GM19467 (cell line): Measurements from ENCODE around the gene COL25A1.

Source experiments
- ATAC-seq: cut with Tn5 transposase; IDR thresholded peaks from one replicate; pipeline ENCODE4 v1.9.1; 2021; ENCODE audit warnings: mild to moderate bottlenecking, moderate library complexity; ENCODE audit not compliant: unreplicated experiment

The COL25A1 gene

DNA sequence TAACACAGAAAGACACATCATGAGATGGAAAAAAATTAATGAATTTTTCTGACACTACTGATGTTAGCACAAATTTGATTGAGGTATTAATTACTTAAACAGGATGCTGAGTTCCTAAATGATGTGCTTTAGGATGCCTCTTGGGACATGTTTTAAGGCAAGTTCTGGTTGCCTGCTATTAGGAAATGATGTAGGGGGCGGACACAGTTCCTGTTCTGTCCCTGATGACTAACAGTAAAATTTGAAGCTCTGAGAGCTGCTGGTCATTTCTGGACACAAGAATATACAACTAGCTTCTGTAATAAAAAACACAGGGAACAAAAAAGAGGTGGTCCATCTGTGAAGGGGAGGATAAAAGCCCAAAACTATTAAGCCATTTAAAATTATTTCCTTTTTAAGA, 376.4 kb downstream of the COL25A1 start:
- ATAC-seq, result no peak

DNA sequence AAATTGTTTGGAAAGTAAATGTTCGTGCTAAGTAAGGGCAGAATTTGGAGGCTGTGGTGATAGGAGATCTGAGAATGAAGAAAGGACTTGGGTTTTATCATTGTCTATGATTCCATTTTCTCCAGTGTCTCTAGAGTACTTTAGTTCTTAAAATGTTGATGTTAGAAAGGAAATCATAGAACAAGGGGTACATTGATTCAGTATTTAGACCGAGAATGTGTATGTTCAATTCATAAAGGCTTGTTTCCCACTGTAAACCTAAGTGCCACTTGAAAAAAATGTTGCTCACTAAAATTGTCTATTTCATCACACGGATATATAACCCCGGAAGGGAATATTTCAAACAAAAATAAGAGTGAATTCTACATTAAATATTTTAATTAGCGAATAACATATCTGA, 380.3 kb downstream of the COL25A1 start:
- ATAC-seq, result no peak

DNA sequence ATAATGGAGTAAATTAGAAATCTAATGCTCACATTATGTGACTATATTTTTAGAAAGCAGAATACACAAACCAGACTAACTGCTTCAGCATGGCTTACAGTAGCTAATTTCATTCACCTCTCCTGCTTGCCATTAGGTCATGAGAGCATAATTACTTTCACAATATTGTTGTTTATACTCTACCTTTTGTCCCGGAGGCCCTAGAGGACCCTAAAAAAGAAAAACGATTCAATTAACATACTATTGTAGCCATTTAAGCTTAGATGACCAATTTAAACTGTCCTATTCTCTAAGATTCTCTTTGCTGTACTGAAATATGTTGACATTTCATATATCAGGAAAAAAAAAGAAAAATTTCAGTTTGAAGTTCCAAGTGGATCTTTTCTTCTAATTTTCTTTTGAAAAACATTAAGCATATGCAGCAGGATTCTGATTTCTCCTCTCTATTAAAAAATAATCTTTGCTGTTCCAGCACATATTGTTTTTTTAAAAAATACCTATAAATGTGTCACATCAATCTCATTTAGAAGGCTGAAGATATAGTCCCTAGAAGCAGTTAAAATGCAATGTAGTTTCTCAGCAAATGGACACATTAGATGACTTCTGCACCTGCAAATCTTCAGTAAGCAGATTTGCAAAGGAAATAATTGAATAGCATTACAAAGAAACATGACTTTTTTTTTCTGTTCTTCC, 381.9 kb downstream of the COL25A1 start:
- no peak for ATAC-seq

DNA sequence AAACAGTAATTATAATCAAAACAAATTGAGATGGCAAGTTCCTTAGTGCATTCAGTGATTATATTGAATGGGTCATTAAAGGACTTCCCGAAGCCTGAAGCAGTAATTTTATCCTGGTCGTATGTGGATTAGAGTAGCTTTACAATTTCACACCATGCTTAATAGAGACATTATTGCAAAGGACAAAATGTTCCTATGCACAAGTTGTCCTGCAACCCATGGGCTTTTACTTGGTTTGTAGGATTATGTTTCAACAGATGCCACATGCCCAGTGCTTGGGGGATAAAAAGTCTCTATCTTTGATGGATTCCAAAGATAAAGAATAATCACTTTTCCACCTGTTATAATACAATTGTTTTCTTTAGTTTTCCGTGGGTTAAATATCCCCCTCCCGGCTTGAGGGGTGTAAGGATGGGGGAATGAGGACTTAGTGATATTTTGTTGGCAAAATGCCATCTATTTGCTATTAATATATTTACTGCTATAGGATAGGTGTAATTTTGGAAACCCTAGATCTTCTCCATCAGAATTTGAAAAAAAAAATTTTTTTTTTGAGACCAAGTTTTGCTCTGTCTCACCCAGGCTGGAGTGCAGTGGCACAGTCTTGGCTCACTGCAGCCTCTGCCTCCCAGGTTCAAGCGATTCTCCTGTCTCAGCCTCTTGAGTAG, 383.1 kb downstream of the COL25A1 start:
- ATAC-seq, result no peak

- no peak for ATAC-seq
Measured at GRCh38 chr4:108917255-108917654, 385.2 kb downstream of the COL25A1 start.

- no peak for ATAC-seq
Measured at GRCh38 chr4:108916638-108917037, 385.8 kb downstream of the COL25A1 start.

- ATAC-seq, result no peak
Measured at GRCh38 chr4:108906866-108907367, 395.5 kb downstream of the COL25A1 start.

DNA sequence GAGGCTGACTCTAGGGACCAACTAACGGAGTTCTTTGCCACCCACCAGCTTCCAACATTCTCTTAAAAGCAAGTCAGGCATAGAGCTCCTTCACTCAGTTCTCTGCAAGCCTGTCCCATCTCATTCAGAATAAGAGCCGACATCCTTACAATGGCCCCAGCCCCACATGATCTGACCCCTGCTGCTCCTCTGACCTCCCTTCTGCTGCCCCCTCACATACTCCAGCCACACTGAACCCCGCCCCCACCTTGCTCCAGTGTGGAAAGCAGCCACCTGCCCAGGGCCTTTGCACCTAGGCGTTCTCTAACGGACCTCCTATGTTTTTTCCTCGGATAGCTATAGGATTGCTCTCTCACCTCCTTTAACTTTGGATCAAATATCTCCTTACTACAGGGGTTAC, 396.5 kb downstream of the COL25A1 start:
- no peak for ATAC-seq

DNA sequence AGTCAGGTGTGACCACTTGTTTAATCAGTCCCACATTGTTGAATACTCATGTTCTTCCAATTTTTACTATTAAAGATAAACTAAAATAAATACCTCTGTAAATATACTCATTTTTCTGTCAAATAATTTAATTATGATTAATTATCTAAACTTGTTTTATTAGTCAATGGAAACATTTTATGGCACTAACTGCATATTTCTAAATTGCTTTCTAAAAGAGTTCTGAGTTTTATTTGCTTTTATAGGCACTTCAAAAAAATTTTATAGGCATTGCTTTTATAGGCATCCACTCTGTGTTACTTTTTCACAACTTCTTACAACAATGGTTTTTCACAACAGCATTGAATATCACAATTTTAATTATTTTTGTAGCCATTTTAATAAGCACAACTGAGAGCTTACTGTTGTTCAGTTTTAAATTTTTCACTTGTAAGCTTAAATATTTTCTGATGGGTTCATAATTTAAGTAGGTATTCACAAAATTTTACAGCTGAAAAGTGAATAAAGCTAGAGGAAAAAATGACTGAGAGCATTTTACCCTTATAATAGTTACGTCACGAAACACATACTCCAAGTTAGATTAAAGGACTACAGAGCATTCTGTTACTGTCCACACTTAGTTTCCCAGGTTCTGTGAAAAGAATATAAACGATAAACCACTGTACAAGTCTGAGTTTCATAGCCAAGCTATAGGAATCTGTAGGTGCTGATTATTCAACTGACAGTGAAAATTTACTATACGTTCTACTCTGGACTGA, 398.8 kb downstream of the COL25A1 start:
- ATAC-seq, result no peak

DNA sequence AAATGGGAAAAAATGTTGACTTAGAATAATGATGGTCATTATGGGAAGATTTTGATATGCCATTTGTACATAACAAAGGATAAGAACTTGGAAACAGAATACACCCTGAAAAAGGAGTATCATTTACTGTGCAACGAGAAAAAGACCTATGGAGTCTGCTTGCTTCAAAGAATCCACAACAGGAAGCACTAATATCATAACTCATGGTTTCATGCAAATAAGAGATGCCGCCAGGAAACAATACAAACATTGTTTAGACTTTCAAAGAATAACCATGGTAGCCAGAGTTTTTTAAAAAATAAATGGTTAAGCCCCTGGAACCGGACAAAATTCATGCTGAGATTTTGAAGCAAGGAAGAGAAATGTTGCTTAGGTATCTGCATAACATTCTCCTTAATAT, 399.7 kb downstream of the COL25A1 start:
- peak; percentile 65 for ATAC-seq

- ATAC-seq, result no peak
Measured at GRCh38 chr4:108901291-108901690, 401.2 kb downstream of the COL25A1 start.

GRCh38 chr4:108900018-108900580, 402.4 kb downstream of the COL25A1 start:
- no peak for ATAC-seq

DNA sequence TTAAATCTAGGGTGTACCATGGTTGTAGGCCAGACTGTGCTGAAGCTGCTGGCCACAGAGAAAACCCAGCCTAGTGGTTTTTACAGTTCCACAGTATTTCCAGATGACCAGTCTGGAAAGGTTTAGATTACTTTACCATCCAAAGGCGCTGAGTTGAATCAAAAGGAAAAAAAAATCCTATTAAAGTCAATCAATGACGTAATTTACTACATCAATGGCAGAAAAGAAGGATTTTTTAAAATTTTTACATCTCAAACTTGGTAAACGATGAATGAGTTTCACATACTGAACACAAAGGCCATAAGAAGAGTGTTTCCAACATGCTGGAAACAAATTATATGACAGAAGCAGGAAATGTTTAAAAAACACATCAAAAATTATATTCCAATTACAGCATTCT, 409.0 kb downstream of the COL25A1 start:
- ATAC-seq, result no peak

DNA sequence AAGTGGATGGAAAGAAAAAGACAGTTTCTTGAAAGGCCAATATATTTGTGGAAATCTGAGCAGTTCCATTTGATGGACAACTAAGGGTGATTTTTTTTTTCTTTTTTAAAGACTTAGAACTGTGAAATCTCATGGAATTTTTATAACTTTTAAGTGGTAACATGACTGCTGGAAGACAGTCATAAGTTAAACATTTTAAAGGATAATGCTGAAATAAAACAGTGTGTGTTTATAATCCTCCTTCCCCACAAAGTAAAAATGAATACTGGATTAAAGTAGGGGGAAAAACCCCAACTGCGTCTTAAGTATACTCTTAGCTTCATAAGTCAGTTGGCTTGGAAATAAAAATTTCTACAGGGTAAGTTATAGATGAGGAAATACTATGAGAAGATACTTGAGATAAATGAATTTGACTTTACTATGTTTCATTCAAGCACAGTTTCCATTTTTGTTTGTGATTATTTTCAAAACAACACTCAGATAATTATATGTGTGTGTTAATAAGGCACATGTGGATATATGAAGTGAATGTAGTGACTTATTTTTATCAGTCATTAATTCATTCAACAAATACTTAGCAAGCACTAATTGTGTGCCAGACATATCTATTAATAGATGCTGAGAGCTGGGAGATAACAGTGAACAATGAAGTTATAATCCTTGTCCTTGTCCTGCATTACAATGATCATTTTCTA, 410.4 kb downstream of the COL25A1 start:
- no peak for ATAC-seq

DNA sequence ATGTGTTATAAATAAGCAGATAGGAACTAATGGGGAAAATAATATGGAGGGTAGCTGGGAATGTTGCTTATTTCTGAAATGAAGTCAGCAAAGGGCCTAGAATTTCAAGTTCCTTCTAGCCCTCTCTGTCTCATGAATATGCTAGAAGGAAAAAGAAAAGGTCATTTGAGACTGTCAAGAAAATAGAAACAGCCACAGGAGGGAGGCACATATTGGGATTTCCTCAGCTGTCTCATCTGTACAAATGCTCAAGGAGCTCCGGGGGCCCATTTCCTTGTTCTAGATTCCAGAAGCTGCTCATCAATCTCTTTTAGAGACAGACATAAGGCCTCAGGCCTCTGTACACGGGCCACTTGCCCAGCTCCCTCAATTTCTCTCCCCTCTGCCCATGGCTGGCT, 412.0 kb downstream of the COL25A1 start:
- ATAC-seq, result no peak

DNA sequence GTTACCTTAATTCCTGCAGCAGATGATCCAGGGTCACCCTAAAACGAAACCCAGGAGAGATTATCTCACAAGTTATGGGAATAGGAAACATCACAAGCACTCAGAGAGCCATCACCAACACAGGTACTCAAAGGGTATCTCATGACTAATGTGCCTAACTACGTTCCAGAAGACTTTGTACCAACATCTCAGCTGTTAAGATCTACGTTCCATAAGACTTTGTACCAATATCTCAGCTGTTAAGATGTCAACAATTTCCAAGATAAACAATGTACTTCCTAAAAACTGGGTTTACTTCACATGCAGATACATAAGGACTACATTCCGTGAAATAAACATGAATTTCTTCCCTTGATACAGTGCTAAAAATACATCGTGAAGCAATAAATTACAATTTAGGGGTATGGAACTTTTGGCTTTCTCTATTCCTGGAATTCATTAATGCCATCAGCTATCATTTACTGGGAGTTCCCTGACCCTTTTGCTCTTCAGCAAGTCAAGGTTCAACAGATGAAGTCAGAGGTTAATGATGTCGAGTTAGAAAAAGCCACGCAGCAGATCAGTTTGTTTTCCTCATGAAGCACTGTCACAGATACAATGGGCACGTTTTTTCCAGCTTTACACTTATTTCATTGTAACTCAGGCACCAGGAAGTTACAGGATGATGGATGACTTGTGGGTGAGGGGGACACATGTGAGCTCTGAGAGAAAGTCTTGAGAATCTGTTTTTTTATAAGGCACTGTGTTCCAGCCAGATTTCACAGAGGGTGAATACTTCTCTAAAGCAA, 412.6 kb downstream of the COL25A1 start:
- no peak for ATAC-seq

- ATAC-seq, result no peak
Measured at GRCh38 chr4:108888769-108889168, 413.7 kb downstream of the COL25A1 start.

DNA sequence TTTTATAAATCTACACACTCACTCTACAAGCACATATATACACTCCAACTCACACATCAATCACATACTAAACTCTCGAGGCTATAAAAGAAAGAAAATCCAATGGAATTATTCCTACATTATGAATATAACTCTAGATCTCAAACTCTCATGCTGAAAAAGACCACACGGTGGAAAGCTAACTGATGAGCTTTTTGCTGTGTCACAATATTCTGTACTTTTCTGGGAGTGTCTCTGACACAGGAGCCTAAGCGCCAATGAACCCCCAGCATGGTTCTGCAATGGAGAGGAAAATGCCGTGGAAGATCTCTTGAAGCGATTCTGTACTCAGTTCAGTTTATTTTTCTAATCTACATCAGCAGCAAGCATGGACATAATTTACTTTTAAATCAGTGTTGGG, 415.4 kb downstream of the COL25A1 start:
- ATAC-seq, result no peak

DNA sequence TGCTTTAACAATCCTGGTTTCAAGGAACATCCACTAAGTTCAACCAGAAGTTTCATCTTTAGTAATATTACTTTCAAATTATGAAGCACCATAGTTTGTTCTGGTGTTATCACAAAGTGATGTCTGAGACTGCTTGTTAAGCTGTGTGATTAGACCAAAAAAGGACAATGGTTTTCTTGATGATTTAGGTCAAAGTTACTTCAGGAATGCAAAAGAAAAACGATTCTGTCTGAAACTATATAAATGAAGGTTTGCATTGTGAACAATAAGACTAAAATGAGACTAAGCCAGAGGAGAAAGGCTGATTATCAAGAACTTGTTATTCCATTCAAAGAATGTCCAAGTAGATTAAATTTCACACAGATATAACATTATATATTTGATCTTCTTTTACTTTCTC, 417.2 kb downstream of the COL25A1 start:
- no peak for ATAC-seq

GRCh38 chr4:108884596-108884995, 417.9 kb downstream of the COL25A1 start:
- ATAC-seq, result no peak
